ENCODE results near the gene ATP5F1B.

Gene ATP5F1B

GRCh38 chr12:56616244-56616643 lies 29.5 kb downstream of the ATP5F1B start:
- DNase-seq = no peak

GRCh38 chr12:56614627-56615026 lies 31.2 kb downstream of the ATP5F1B start:
- DNase-seq = no peak

GRCh38 chr12:56604355-56604754 lies 41.4 kb downstream of the ATP5F1B start:
- DNase-seq = no peak

GRCh38 chr12:56602239-56602638 lies 43.5 kb downstream of the ATP5F1B start:
- no peak for DNase-seq

GRCh38 chr12:56601503-56601902 lies 44.3 kb downstream of the ATP5F1B start:
- peak; percentile 14 for DNase-seq

GRCh38 chr12:56600753-56601152 lies 45.0 kb downstream of the ATP5F1B start:
- DNase-seq = no peak

GRCh38 chr12:56599797-56600196 lies 46.0 kb downstream of the ATP5F1B start:
- DNase-seq = no peak

GRCh38 chr12:56599041-56599440 lies 46.7 kb downstream of the ATP5F1B start:
- DNase-seq = no peak

- no peak for DNase-seq
Measured at GRCh38 chr12:56596815-56597214, 49.0 kb downstream of the ATP5F1B start.

- DNase-seq = peak; percentile 67
Measured at GRCh38 chr12:56593909-56594621, 51.7 kb downstream of the ATP5F1B start.

GRCh38 chr12:56591961-56592360 lies 53.8 kb downstream of the ATP5F1B start:
- DNase-seq = no peak

- DNase-seq = no peak
Measured at GRCh38 chr12:56591126-56591525, 54.7 kb downstream of the ATP5F1B start.

GRCh38 chr12:56590237-56590830 lies 55.5 kb downstream of the ATP5F1B start:
- DNase-seq = peak; percentile 45

GRCh38 chr12:56589783-56590182 lies 56.0 kb downstream of the ATP5F1B start:
- no peak for DNase-seq
